Measurements from ENCODE around the gene RRAD. TPM values are rescaled to one million over a fixed set of nuclear protein-coding genes. Genes with fewer than 3 reads are reported as not detected.
"Not testable (repeated sequence)": the region's sequence is repeated elsewhere in the genome, so short reads cannot be mapped to it uniquely, and the experiment has no call there.

Gene RRAD
- total and polyA plus RNA-seq, 5 experiments from 2014 or later, result 0.55 TPM; not detected in 4

DNA sequence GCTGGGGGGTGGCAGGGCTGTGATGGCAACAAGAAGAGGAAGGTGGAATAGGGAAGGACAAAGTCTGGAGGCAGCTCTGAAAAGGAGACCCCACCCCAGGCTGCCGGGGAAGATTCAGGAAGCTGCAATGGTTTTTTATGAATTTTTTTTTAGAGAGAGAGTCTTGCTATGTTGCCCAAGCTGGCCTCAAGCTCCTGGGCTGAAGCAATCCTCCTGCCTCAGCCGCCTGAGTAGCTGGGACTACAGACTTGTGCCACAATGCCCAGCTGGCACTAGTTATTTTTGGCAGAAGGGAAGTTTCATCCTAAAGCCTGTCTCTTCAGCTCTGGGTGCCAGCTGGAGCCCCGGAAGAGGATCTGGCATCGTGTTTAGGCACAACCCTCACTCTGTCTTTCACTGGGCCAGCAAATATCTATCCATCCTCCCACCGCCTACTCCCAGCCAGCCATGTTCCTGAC is 34.4 kb upstream of the RRAD start:
- no peaks in the 10 kb centered on the region for H3K9me3 Mint-ChIP-seq
- peaks cover 10 to 25% (median 13%) of the 10 kb centered on the region in 4 donors for H3K4me1 Mint-ChIP-seq
- peaks cover 1 to 7% (median 4%) of the 10 kb centered on the region in 5 donors for H3K27me3 Mint-ChIP-seq
- DNase-seq (no peak), ATAC-seq (no peak)
- H3K4me3 Mint-ChIP-seq, result no peak overlapping the region
- no peaks in the 10 kb centered on the region for H3K36me3 Mint-ChIP-seq
- POLR2A ChIA-PET, result no interaction called here
- peak overlapping the region in 1 of 10 donors; percentile 66 for H3K27ac Mint-ChIP-seq

DNA sequence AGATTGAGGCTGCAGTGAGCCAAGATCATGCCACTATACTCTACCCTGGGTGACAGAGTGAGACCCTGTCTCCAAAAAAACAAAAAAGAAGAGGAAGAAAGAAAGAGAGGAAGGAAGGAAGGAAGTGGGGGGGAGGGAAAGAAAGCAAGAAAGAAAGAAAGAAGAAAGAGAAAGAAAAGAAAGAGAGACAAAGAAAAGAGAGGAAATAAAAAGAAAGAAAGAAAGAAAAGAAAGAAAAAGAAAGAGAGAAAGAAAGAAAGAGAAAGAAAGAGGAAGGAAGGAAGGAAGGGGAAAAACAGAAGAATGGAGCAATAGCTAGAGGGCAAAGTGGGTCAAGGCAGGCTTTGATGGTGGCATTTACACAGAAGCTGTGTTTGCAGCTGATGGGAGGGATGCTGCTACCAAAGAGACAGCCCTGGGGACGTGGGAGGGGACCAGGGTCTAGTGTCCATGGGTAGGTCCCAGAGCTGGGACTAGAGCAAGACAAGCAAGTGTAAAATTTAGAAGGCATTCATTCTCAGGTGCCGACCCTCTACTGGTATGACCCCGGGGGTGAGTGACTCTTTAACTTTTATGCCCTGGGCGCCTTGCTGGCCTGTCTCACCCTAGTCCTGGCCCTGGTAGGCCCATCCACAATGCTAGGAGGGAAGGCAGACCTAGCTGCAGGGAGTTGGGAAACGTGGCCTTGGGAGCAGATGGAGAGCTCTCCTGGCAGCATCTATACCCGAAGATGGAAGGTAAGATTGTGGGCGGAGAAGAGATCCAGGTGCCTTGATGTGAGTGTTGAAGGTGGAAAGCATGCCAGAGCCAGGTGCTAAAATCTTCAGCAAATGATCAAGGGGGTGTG is 33.7 kb upstream of the RRAD start:
- peaks cover under 1 to 8% (median 4%) of the 10 kb centered on the region in 5 donors for H3K27me3 Mint-ChIP-seq
- ATAC-seq (no peak), DNase-seq (no peak)
- no peaks in the 10 kb centered on the region for H3K9me3 Mint-ChIP-seq
- no peak overlapping the region for H3K4me3 Mint-ChIP-seq
- POLR2A ChIA-PET, result no interaction called here
- no peaks in the 10 kb centered on the region for H3K36me3 Mint-ChIP-seq
- peaks cover 10 to 25% (median 14%) of the 10 kb centered on the region in 4 donors for H3K4me1 Mint-ChIP-seq
- peak overlapping the region in 3 of 10 donors; percentile 22 to 76 (median 66) for H3K27ac Mint-ChIP-seq

DNA sequence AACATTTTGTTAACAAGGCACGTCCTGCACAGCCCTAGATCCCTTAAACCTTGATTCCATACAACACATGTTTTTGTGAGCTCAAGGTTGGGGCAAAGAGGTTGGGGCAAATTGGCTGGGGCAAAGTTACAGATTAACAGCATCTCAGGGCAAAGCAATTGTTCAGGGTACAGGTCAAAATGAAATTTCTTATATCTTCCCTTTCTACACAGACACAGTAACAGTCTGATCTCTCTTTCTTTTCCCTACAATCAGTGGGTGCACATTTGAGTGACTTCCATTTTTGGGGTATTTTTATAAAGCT is 30.8 kb upstream of the RRAD start:
- Mint-ChIP-seq H3K27me3 (peaks cover 17 to 32% (median 27%) of the 10 kb centered on the region in 5 donors), H3K4me1 (peaks cover 9 to 18% (median 14%) of the 10 kb centered on the region in 4 donors)
- DNase-seq, ATAC-seq, H3K27ac Mint-ChIP-seq, H3K4me3 Mint-ChIP-seq, POLR2A ChIA-PET, H3K36me3 Mint-ChIP-seq, H3K9me3 Mint-ChIP-seq: not testable (repeated sequence)

DNA sequence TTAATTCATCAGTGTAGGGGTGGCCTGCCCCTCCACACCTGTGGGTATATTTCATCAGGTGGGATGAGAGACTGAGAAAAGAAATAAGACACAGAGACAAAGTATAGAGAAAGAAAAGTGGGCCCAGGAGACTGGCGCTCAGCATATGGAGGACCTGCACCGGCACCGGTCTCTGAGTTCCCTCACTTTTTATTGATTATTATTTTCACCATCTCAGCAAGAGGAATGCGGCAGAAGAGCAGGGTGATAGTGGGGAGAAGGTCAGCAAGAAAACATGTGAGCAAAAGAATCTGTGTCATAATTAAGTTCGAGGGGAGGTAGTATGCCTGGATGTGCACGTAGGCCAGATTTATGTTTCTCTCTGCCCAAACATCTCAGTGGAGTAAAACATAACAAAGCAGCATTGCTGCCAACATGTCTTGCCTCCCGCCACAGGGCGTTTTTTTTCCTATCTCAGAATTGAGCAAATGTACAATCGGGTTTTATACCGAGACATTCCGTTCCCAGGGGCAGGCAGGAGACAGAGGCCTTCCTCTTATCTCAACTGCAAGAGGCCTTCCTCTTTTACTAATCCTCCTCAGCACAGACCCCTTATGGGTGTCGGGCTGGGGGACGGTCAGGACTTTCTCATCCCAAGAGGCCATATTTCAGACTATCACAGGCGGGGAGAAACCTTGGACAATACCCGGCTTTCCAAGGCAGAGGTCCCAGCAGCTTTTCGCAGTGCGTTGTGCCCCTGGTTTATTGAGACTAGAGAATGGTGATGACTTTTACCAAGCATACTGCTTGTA is 30.2 kb upstream of the RRAD start:
- H3K27ac Mint-ChIP-seq, H3K4me3 Mint-ChIP-seq, ATAC-seq, H3K9me3 Mint-ChIP-seq, DNase-seq, POLR2A ChIA-PET, H3K36me3 Mint-ChIP-seq: not testable (repeated sequence)
- H3K4me1 Mint-ChIP-seq, result peaks cover 8 to 16% (median 12%) of the 10 kb centered on the region in 4 donors
- H3K27me3 Mint-ChIP-seq, result peaks cover 18 to 36% (median 30%) of the 10 kb centered on the region in 5 donors

DNA sequence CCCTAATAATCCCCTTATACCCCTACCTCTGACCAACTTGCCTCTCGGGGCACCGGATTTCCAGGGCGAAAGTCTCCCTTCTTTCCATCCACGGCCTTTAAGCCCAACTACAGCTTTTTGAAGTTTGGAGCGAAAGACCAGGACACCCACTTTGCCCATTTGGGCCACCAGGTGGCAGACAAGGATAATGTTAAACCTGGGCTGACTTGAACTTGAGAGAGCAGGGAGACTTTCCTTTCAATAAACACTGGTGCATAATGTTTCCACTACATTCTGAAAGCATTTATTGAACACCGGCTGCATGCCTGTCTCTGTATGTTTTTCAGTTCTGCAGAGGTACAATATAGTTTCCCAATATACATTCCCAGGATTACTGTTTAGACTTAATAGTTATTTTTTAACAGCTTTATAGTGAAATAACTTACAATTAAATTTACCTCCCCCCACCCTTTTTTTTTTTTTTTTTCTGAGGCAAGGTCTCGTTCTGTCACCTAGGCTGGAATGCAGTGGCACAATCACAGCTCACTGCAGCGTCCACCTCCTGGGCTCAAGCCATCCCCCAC is 28.8 kb upstream of the RRAD start:
- peaks cover 0 to 5% (median 0%) of the 10 kb centered on the region in 3 donors for H3K36me3 Mint-ChIP-seq
- no peak overlapping the region for H3K4me3 Mint-ChIP-seq
- POLR2A ChIA-PET, result interaction anchor here (1.3 kb wide), 1 partner anchor 20 kb away, joined by 3 read pairs; the partner anchor contains the start of gene CIAO2B
- H3K27me3 Mint-ChIP-seq, result peaks cover 23 to 50% (median 37%) of the 10 kb centered on the region in 5 donors
- H3K4me1 Mint-ChIP-seq, result peaks cover 10 to 13% (median 10%) of the 10 kb centered on the region in 4 donors
- ATAC-seq (peak; percentile 85 to 99), DNase-seq (peak; percentile 49 to 81 (median 68))
- peak overlapping the region in 2 of 10 donors; percentile 41 to 59 for H3K27ac Mint-ChIP-seq
- H3K9me3 Mint-ChIP-seq, result peaks cover 0 to 1% (median 0%) of the 10 kb centered on the region in 9 donors

DNA sequence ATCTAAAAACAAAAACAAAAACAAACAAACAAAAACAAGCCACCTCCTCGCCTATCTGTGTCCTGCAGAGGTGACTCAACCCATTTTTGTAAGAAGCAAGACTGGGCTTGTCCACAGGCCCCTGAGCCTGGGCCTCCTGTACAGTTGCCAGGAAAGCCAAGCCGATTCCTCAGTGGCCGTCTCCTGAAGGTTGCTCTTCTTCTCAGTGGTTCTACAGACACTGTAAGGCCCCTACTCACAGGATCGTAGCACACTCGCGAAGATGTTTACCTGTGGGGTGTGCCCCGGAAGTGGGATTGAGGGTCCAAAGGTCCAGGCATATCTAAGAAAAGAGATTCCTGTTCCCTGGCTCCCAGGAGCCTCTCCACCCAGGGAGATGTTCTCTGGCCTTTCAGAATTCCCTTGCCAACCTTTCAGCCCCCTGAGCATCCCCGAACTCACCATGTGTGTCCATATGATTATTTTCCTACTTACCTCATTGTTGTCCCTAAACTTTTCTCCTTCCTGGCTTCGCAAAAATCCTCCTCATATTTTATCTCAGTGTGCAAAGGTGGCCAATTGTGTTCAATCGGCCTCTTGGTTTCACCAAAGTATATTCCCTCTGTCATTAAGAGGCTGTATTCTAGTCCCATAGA is 28.2 kb upstream of the RRAD start:
- Mint-ChIP-seq H3K36me3 (peaks cover 0 to 5% (median 0%) of the 10 kb centered on the region in 3 donors), H3K4me1 (peaks cover 7 to 13% (median 8%) of the 10 kb centered on the region in 4 donors), H3K27me3 (peaks cover 25 to 56% (median 37%) of the 10 kb centered on the region in 5 donors), H3K4me3 (no peak overlapping the region), H3K9me3 (peaks cover 0 to 1% (median 0%) of the 10 kb centered on the region in 9 donors), H3K27ac (peak overlapping the region in 1 of 10 donors; percentile 41)
- POLR2A ChIA-PET, result interaction anchor here (1.3 kb wide), 1 partner anchor 20 kb away, joined by 3 read pairs; the partner anchor contains the start of gene CIAO2B
- DNase-seq, result no peak
- ATAC-seq, result no peak

DNA sequence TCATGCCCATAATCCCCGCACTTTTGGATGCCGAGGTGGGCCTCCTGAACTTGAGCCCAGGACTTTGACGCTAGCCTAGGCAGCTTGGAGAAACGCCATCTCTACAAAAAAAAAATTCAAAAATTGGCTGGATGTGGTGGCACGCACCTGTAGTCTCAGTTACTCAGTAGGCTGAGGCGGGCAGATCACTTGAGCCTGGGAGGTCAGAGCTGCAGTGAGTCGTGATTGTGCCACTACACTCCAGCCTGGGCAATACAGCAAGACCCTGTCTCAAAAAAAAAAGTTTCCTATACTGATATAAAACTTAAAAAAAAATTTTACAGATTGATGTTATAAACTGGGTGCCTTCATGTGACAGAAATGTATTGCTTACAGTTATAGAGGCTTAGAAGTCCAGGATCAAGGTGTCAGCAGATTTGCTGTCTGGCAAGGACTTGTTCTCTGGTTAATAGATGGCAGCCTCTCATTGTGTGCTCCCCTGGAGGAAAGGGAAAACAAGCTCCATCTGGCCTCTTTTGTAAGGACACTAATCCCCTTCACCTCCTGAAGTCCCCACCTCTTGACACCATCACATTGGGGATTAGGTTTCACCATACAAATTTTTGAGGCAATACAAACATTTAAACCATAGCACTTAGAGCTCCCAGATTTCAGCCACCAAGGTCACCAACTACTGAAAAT is 27.2 kb upstream of the RRAD start:
- Mint-ChIP-seq H3K36me3 (peaks cover 0 to 5% (median 0%) of the 10 kb centered on the region in 3 donors), H3K27me3 (peaks cover 25 to 56% (median 31%) of the 10 kb centered on the region in 5 donors), H3K4me1 (peaks cover 8 to 21% (median 11%) of the 10 kb centered on the region in 4 donors), H3K9me3 (peaks cover 0 to 1% (median 0%) of the 10 kb centered on the region in 9 donors), H3K27ac (no peak overlapping the region), H3K4me3 (no peak overlapping the region)
- DNase-seq (no peak), ATAC-seq (no peak)
- POLR2A ChIA-PET, result interaction anchor here (0.7 kb wide), 1 partner anchor 9 kb away, joined by 3 read pairs; no protein-coding TSS in a partner anchor

DNA sequence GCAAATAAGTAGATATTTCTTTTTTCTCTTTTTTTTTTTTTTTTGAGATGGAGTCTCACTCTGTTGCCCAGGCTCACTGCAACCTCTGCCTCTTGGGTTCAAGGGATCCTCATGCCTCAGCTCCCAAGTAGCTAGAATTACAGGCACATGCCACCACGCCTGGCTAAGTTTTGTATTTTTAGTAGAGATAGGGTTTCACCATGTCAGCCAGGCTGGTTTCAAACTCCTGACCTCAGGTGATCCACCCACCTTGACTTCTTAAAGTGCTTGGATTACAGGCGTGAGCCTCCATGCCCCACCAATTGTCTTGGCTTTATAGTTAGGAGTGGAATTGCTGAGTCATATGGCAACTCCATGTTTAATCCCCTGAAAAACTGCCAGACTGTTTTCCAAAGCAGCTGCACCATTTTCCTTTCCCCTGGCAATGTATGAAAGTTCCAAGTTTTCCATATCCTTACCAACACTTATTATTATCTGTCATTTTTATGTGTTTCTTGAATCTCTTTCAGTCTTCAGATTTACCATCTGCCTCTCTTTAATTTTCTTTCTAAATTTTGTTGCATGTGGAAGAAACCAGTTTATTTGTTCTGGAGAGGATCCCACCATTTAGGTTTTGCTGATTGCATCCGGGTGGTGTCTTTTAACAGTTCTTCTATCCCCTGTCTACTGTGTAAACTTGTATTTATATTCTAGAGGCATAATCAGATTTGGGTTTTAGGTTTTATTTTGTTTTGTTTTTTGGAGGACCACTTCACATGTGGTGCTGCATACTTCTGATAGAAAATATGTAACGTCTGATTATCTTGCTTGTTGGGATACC is 25.8 kb upstream of the RRAD start:
- Mint-ChIP-seq H3K36me3 (peaks cover 0 to 5% (median 0%) of the 10 kb centered on the region in 3 donors), H3K9me3 (peaks cover 0 to 1% (median 0%) of the 10 kb centered on the region in 9 donors), H3K27me3 (peaks cover 24 to 56% (median 32%) of the 10 kb centered on the region in 5 donors), H3K4me3 (no peak overlapping the region), H3K4me1 (peaks cover 14 to 29% (median 16%) of the 10 kb centered on the region in 4 donors), H3K27ac (no peak overlapping the region)
- no peak for DNase-seq
- POLR2A ChIA-PET, result no interaction called here
- ATAC-seq, result no peak

DNA sequence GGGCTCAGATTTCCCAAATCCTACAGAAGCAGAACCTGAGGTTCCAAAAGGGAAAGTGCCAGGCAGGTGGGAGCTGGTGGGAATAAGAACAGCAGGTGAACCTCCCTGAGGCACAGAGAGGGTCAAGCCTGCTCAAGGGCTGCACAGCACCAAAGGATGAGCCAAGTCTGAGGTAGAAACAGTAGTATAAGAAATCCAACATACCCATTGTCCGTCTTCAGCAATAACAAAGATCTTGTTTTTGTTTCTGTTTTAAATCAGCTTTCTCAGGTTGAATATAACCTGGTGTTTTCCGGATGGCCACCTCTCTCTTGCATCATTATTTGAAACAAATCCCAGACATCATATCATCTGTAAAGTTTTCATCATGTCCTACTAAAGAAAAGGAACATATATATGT is 25.1 kb upstream of the RRAD start:
- Mint-ChIP-seq H3K4me3 (no peak overlapping the region), H3K4me1 (peaks cover 14 to 29% (median 16%) of the 10 kb centered on the region in 4 donors), H3K36me3 (peaks cover 0 to 5% (median 0%) of the 10 kb centered on the region in 3 donors), H3K27me3 (peaks cover 24 to 56% (median 32%) of the 10 kb centered on the region in 5 donors), H3K9me3 (peaks cover 0 to 1% (median 0%) of the 10 kb centered on the region in 9 donors), H3K27ac (no peak overlapping the region)
- no peak for ATAC-seq
- POLR2A ChIA-PET, result no interaction called here
- DNase-seq, result no peak

DNA sequence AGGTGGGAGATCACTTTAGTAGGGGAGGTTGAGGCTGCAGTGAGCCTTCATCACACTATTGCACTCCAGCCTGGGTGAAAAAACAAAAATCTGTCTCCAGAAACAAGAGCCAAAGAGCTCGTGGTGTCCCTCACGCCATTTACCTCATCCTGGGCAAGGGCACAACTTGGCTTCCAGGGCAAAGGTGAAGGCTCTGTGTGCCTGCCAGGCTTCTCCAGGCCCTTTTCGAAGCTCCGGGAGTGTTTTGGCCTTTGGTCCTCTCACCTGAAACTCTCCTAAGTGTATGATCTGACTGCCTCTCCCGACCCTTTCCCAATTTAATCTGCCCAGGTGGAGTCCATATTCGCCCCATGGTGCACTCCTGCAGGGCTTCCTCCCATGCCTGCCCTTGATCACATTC is 24.1 kb upstream of the RRAD start:
- Mint-ChIP-seq H3K9me3 (peaks cover 0 to 1% (median 0%) of the 10 kb centered on the region in 9 donors), H3K27ac (no peak overlapping the region), H3K36me3 (peaks cover 0 to 5% (median 0%) of the 10 kb centered on the region in 3 donors), H3K4me1 (peaks cover 14 to 29% (median 16%) of the 10 kb centered on the region in 4 donors), H3K27me3 (peaks cover 24 to 56% (median 32%) of the 10 kb centered on the region in 5 donors), H3K4me3 (peak overlapping the region in 8 of 10 donors; percentile 28 to 95 (median 60))
- POLR2A ChIA-PET, result interaction anchor here (0.6 kb wide), 1 partner anchor 73 kb away, joined by 9 read pairs; no protein-coding TSS in a partner anchor
- DNase-seq (no peak), ATAC-seq (no peak)

Measured in naive thymus-derived CD8-positive, alpha-beta T cell (primary cell).